Stimulated activated CD4-positive, alpha-beta T cell treated with anti-CD3 and anti-CD28 coated beads, Interleukin-1b, Interleukin-23, amount 100 ng/mL, for 1 hour (primary cell): ENCODE data around the gene ANKHD1.
"Not testable (repeated sequence)": the region's sequence is repeated elsewhere in the genome, so short reads cannot be mapped to it uniquely, and the experiment has no call there.

Experiments used
- DNase-seq, 2 donors: peaks; one replicate each; pipeline ENCODE4 v3.0.0-alpha.2; 2020; ENCODE audit warnings: low read depth in 2 of 2

ANKHD1 gene

GRCh38 chr5:140372971-140373487 lies 28.6 kb upstream of the ANKHD1 start:
- DNase-seq = peak in 1 of 2 donors; percentile 18

- DNase-seq = no peak
Measured at GRCh38 chr5:140381351-140381750, 20.3 kb upstream of the ANKHD1 start.

GRCh38 chr5:140381972-140382371 lies 19.7 kb upstream of the ANKHD1 start:
- DNase-seq = no peak

- no peak for DNase-seq
Measured at GRCh38 chr5:140382866-140383265, 18.8 kb upstream of the ANKHD1 start.

- DNase-seq = no peak
Measured at GRCh38 chr5:140383300-140383699, 18.3 kb upstream of the ANKHD1 start.

GRCh38 chr5:140388052-140388451 lies 13.6 kb upstream of the ANKHD1 start:
- DNase-seq = no peak

- DNase-seq = no peak
Measured at GRCh38 chr5:140391312-140391711, 10.3 kb upstream of the ANKHD1 start.

- no peak for DNase-seq
Measured at GRCh38 chr5:140391732-140392131, 9.9 kb upstream of the ANKHD1 start.

GRCh38 chr5:140393738-140394137 lies 7.9 kb upstream of the ANKHD1 start:
- no peak for DNase-seq

- no peak for DNase-seq
Measured at GRCh38 chr5:140398379-140398811, 3.2 kb upstream of the ANKHD1 start.

GRCh38 chr5:140399979-140400729 lies 1.5 kb upstream of the ANKHD1 start:
- no peak for DNase-seq

GRCh38 chr5:140400730-140401361 lies 787 bp upstream of the ANKHD1 start:
- peak; percentile 51 to 63 for DNase-seq

GRCh38 chr5:140402258-140403074 lies 833 bp downstream of the ANKHD1 start:
- DNase-seq = peak in 1 of 2 donors; percentile 23

- no peak for DNase-seq
Measured at GRCh38 chr5:140403613-140404012, 2.0 kb downstream of the ANKHD1 start.

GRCh38 chr5:140408750-140409241 lies 7.2 kb downstream of the ANKHD1 start:
- no peak for DNase-seq

- DNase-seq = no peak
Measured at GRCh38 chr5:140413230-140413629, 11.6 kb downstream of the ANKHD1 start.

- no peak for DNase-seq
Measured at GRCh38 chr5:140417235-140417634, 15.6 kb downstream of the ANKHD1 start.

GRCh38 chr5:140418862-140419520 lies 17.4 kb downstream of the ANKHD1 start:
- DNase-seq = no peak

GRCh38 chr5:140420226-140420570 lies 18.6 kb downstream of the ANKHD1 start:
- DNase-seq = no peak

- no peak for DNase-seq
Measured at GRCh38 chr5:140420665-140421361, 19.2 kb downstream of the ANKHD1 start.

- not testable (repeated sequence) for DNase-seq
Measured at GRCh38 chr5:140421375-140421774, 19.7 kb downstream of the ANKHD1 start.
